ENCODE data around the gene SIK3.

- TF ChIP-seq CTCF (IDR thresholded peaks at IDR 0.05) (no peak), POLR2A (IDR thresholded peaks at IDR 0.05) (no peak), EP300 (IDR thresholded peaks at IDR 0.05) (no peak)
Measured at GRCh38 chr11:116892374-116892773, 205.9 kb downstream of the SIK3 start.
